ENCODE measurements around the gene NR4A3.

DNA sequence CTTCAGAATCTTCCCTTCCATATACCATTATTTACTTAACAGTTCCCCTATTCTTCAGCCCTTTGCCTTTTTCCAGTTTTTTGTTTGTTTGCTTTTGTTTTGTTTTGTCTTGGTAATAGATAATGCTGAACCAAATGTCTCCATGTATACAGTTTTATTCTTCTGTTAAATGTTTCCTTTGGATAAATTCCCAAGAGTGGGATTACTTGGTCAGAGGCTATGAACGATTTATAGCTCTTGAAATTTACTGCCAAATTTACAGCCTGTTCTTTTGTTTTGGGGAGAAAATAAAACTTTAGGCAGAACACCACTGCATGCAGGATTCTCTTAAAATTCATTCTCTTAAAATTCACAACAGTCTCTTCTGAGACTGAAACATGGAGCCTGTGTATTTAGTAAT, 38.6 kb downstream of the NR4A3 start:
- TF ChIP-seq CTCF (optimal IDR thresholded peaks at IDR 0.05 in 1 of 3, IDR thresholded peaks at IDR 0.05 in 1 of 3, conservative IDR thresholded peaks at IDR 0.05 in 1 of 3; ENCODE audit: extremely low read depth in 1 of 3, insufficient read depth in 2 of 3, low read length in 3 of 3), result no peak
- TF ChIP-seq EZH2 (IDR thresholded peaks at IDR 0.05; ENCODE audit: low read length), result no peak

Data from keratinocyte (primary cell).